GM23248 (cell line): ENCODE data around the gene BACE2. TPM values are rescaled to one million over a fixed set of nuclear protein-coding genes. Genes with fewer than 3 reads are reported as not detected.

ENCODE experiments used
- DNase-seq: peaks from one replicate; pipeline ENCODE4 v3.0.0-alpha.2; 2015
- H2AFZ ChIP-seq: fragments of 200-600 bp; sonication (generic); 2 replicates; pipeline ENCODE4 v1.6.1; 2016; ENCODE audit warnings: antibody characterized with exemption
- H3F3A ChIP-seq: fragments of 200-600 bp; sonication (generic); 2 replicates; pipeline ENCODE4 v1.6.1; 2016; ENCODE audit warnings: mild to moderate bottlenecking, antibody characterized with exemption, mixed run types; ENCODE audit not compliant: insufficient read depth
- H3K27ac ChIP-seq: fragments of 200-600 bp; sonication (generic); 2 replicates; pipeline ENCODE4 v1.5.1; 2016; ENCODE audit warnings: mild to moderate bottlenecking
- H3K27me3 ChIP-seq: fragments of 200-600 bp; sonication (generic); replicated peaks from 2 replicates; pipeline ENCODE4 v1.6.1; 2016; ENCODE audit warnings: mild to moderate bottlenecking; ENCODE audit not compliant: insufficient read depth
- H3K36me3 ChIP-seq: fragments of 200-600 bp; sonication (generic); 2 replicates; pipeline ENCODE4 v1.6.1; 2016; ENCODE audit warnings: low read depth, mild to moderate bottlenecking
- H3K4me1 ChIP-seq: fragments of 200-600 bp; sonication (generic); 2 replicates; pipeline ENCODE4 v1.6.1; 2016; ENCODE audit warnings: mild to moderate bottlenecking; ENCODE audit not compliant: insufficient read depth
- H3K4me2 ChIP-seq: fragments of 200-600 bp; sonication (generic); one replicate; pipeline ENCODE4 v1.6.1; 2016; ENCODE audit warnings: mild to moderate bottlenecking; ENCODE audit not compliant: unreplicated experiment
- H3K4me3 ChIP-seq: fragments of 200-600 bp; sonication (generic); 2 replicates; pipeline ENCODE4 v1.5.1; 2016; ENCODE audit warnings: mild to moderate bottlenecking
- H3K79me2 ChIP-seq: fragments of 200-600 bp; sonication (generic); 2 replicates; pipeline ENCODE4 v1.6.1; 2016; ENCODE audit warnings: mild to moderate bottlenecking; ENCODE audit not compliant: insufficient read depth
- H3K9ac ChIP-seq: fragments of 200-600 bp; sonication (generic); 2 replicates; pipeline ENCODE4 v1.6.1; 2016; ENCODE audit warnings: mild to moderate bottlenecking
- H3K9me2 ChIP-seq: fragments of 200-600 bp; sonication (generic); 2 replicates; pipeline ENCODE4 v1.6.1; 2016; ENCODE audit warnings: mixed run types, mild to moderate bottlenecking, moderate library complexity; ENCODE audit not compliant: insufficient read depth
- H3K9me3 ChIP-seq: fragments of 200-600 bp; sonication (generic); one replicate; pipeline ENCODE4 v1.6.1; 2017; ENCODE audit warnings: low read depth
- H4K20me1 ChIP-seq: fragments of 200-600 bp; sonication (generic); 2 replicates; pipeline ENCODE4 v1.6.0; 2016; ENCODE audit not compliant: insufficient read depth
- EZH2 ChIP-seq: fragments of 200-600 bp; sonication (generic); IDR thresholded peaks from 2 replicates; pipeline ENCODE4 v1.6.1; 2018; ENCODE audit warnings: antibody characterized with exemption, mild to moderate bottlenecking; ENCODE audit not compliant: insufficient read depth, poor library complexity, severe bottlenecking
- EZH2phosphoT487 ChIP-seq: fragments of 200-600 bp; sonication (generic); IDR thresholded peaks from 2 replicates; pipeline ENCODE4 v1.6.1; 2018; ENCODE audit warnings: antibody characterized with exemption, moderate library complexity, mild to moderate bottlenecking, low read depth; ENCODE audit not compliant: insufficient read depth
- WGBS, 2 experiments: methylation state at CpG; one replicate each; pipeline ENCODE4 v1.1.6; 2015 to 2017; ENCODE audit warnings: low lambda C conversion rate in 2 of 2, low coverage in 1 of 2; ENCODE audit errors: missing lambda C conversion rate in 2 of 2; 5-methylcytosine and 5-hydroxymethylcytosine counted together
- in situ Hi-C: fragments of 300-500 bp; cut with MboI; formaldehyde crosslinking; loops from 2 replicates; pipeline ENCODE4 v1.15.0; 2020
- polyA plus RNA-seq: library from polyadenylated mRNA; unstranded; fragments of >200 nt; fragmentation: Nextera tagmentation; extraction: Ambion mirVana; gene quantifications from 2 replicates; pipeline ENCODE4 v1.2.1, GENCODE V29; 2016
- total RNA-seq: library from RNA; depleted of rRNA; stranded (reverse); fragments of >200 nt; shearing (Covaris generic); gene quantifications from 2 replicates; pipeline ENCODE4 v1.2.3, GENCODE V29; 2014

The BACE2 gene
- total and polyA plus RNA-seq, 2 experiments from 2014 or later = 69.5 to 97.8 TPM

GRCh38 chr21:41164052-41164451 is 3.9 kb upstream of the BACE2 start:
- H3K36me3 ChIP-seq = no peaks in the 10 kb centered on the region
- H3K4me3 ChIP-seq = no peak overlapping the region
- H3K9me2 ChIP-seq = no peaks in the 10 kb centered on the region
- no peak for DNase-seq
- no peaks in the 10 kb centered on the region for H4K20me1 ChIP-seq
- no peak overlapping the region for H3K4me2 ChIP-seq
- TF ChIP-seq EZH2 (no peak), EZH2phosphoT487 (no peak)
- H3F3A ChIP-seq = no peaks in the 10 kb centered on the region; the same call in 1 of the 2 replicates
- H2AFZ ChIP-seq = no peak overlapping the region
- H3K79me2 ChIP-seq = no peaks in the 10 kb centered on the region
- no peaks in the 10 kb centered on the region for H3K27me3 ChIP-seq
- no peak overlapping the region for H3K9ac ChIP-seq
- 80 to 89% methylated on average over 4 of the region's 4 CpGs for WGBS, 2 experiments
- in situ Hi-C loops = no loop called here
- peaks cover 6% of the 10 kb centered on the region for H3K4me1 ChIP-seq
- H3K9me3 ChIP-seq = no peaks in the 10 kb centered on the region
- H3K27ac ChIP-seq = no peak overlapping the region

- Histone ChIP-seq H3K36me3 (no peaks in the 10 kb centered on the region), H3K4me3 (no peak overlapping the region), H3K9me2 (no peaks in the 10 kb centered on the region), H3K79me2 (peaks cover 9% of the 10 kb centered on the region), H3K4me2 (no peak overlapping the region), H3F3A (peaks cover 8% of the 10 kb centered on the region; the same call in 1 of the 2 replicates), H3K9me3 (no peaks in the 10 kb centered on the region), H4K20me1 (no peaks in the 10 kb centered on the region), H3K9ac (no peak overlapping the region), H3K27me3 (no peaks in the 10 kb centered on the region), H2AFZ (no peak overlapping the region), H3K4me1 (peaks cover 9% of the 10 kb centered on the region), H3K27ac (no peak overlapping the region)
- DNase-seq = peak; percentile 32
- TF ChIP-seq EZH2phosphoT487 = no peak
- no peak for TF ChIP-seq EZH2
- 80 to 82% methylated on average over 11 of the region's 11 CpGs for whole genome bisulfite sequencing, 2 experiments
- in situ Hi-C loops = no loop called here
These were observed 2.8 kb upstream of the BACE2 start for GRCh38 chr21:41164981-41165655.

- peak; percentile 44 for DNase-seq
- Histone ChIP-seq H3K4me2 (peak overlapping the region; percentile 67), H2AFZ (0 out of 2 replicates have a peak overlapping the region, but pooled peaks have one; percentile 92), H3K9me3 (no peaks in the 10 kb centered on the region), H3K9ac (peak overlapping the region; percentile 83; the same call in 1 of the 2 replicates), H3K4me1 (peaks cover 11% of the 10 kb centered on the region), H3K27me3 (no peaks in the 10 kb centered on the region), H3K36me3 (no peaks in the 10 kb centered on the region), H4K20me1 (no peaks in the 10 kb centered on the region), H3K27ac (no peak overlapping the region), H3K79me2 (peaks cover 27% of the 10 kb centered on the region), H3F3A (peaks cover 8% of the 10 kb centered on the region; the same call in 1 of the 2 replicates), H3K4me3 (peak overlapping the region; percentile 91), H3K9me2 (no peaks in the 10 kb centered on the region)
- in situ Hi-C loops = no loop called here
- TF ChIP-seq EZH2phosphoT487 (no peak), EZH2 (no peak)
- WGBS, 2 experiments = 3% methylated on average over 8 to 14 of the region's 14 CpGs
These were observed 1.1 kb upstream of the BACE2 start for GRCh38 chr21:41166884-41167283.

- H3K36me3 ChIP-seq = no peaks in the 10 kb centered on the region
- H3K4me2 ChIP-seq = peak overlapping the region; percentile 91
- peak; percentile 79 for DNase-seq
- in situ Hi-C loops = no loop called here
- H3K79me2 ChIP-seq = peaks cover 44% of the 10 kb centered on the region
- peak overlapping the region; percentile 91 for H3K4me3 ChIP-seq
- H3K4me1 ChIP-seq = peaks cover 11% of the 10 kb centered on the region
- peak overlapping the region; percentile 23; the same call in 1 of the 2 replicates for H3K27ac ChIP-seq
- no peaks in the 10 kb centered on the region for H3K27me3 ChIP-seq
- peaks cover 8% of the 10 kb centered on the region; the same call in 1 of the 2 replicates for H3F3A ChIP-seq
- H3K9me3 ChIP-seq = no peaks in the 10 kb centered on the region
- peak overlapping the region; percentile 92 for H2AFZ ChIP-seq
- no peaks in the 10 kb centered on the region for H3K9me2 ChIP-seq
- 1 to 3% methylated on average over 24 to 63 of the region's 75 CpGs for WGBS, 2 experiments
- peak overlapping the region; percentile 80 for H3K9ac ChIP-seq
- no peak for TF ChIP-seq EZH2
- TF ChIP-seq EZH2phosphoT487 = no peak
- H4K20me1 ChIP-seq = no peaks in the 10 kb centered on the region
These were observed 664 bp downstream of the BACE2 start for GRCh38 chr21:41168391-41169257.
